Suprapubic skin (tissue), 3 donors: ENCODE results near the gene GADD45GIP1.

Experiments
- CTCF ChIP-seq, 2 donors: fragments of 200-600 bp in 1 of 2; fragments of 450-650 bp in 1 of 2; sonication (generic) in 1 of 2; IDR thresholded peaks; one replicate each; pipeline ENCODE4 v1.5.1; 2016 to 2019; ENCODE audit warnings: antibody characterized with exemption in 2 of 2, mild to moderate bottlenecking in 1 of 2, moderate library complexity in 1 of 2
- EP300 ChIP-seq: sonication (generic); formaldehyde crosslinking; IDR thresholded peaks from one replicate; pipeline ENCODE4 v1.6.1; 2017; ENCODE audit warnings: antibody characterized with exemption

GRCh38 chr19:12994701-12995595 is 37.9 kb upstream of the GADD45GIP1 start, which contains the start of gene NFIX:
- TF ChIP-seq CTCF (IDR thresholded peaks at IDR 0.05) (no peak), EP300 (no peak)
